K562 (cell line): ENCODE results near the gene LHPP. TPM values are rescaled to one million over a fixed set of nuclear protein-coding genes. Genes with fewer than 3 reads are reported as not detected.

Experiments
- ASH1L ChIP-seq: fragments of 450-650 bp; IDR thresholded peaks from 2 replicates; pipeline ENCODE4 v1.6.1; 2018; ENCODE audit warnings: borderline replicate concordance, mild to moderate bottlenecking, low read depth; ENCODE audit not compliant: partially characterized antibody
- JUN ChIP-seq, 2 experiments: sonication (generic) in 1 of 2; formaldehyde crosslinking in 1 of 2; IDR thresholded peaks; 2 replicates each; pipeline versions ENCODE4 v1.6.1 to v1.8.0; 2012 to 2022; ENCODE audit warnings: borderline replicate concordance in 2 of 2, mild to moderate bottlenecking in 2 of 2, improper control_type of control experiment in 1 of 2, low read depth in 1 of 2, low read length in 1 of 2, missing genetic modification reagents in 1 of 2
- TFAM ChIP-seq: fragments of 250-450 bp; sonication (Bioruptor Pico); conservative IDR thresholded peaks from 2 replicates; pipeline ENCODE4 v1.5.0; 2021; ENCODE audit warnings: mild to moderate bottlenecking, moderate library complexity
- ZNF584 ChIP-seq: fragments of 200-800 bp; sonication (Bioruptor generic); IDR thresholded peaks from 2 replicates; pipeline ENCODE4 v1.6.1; 2016; ENCODE audit warnings: low read depth, mild to moderate bottlenecking, missing genetic modification characterization, missing compliant biosample characterization
- polyA plus RNA-seq, 8 experiments: library from polyadenylated mRNA; depleted of rRNA in 4 of 8; stranded (reverse) in 5 of 8; unstranded in 3 of 8; fragments of >200 nt; fragmentation: Nextera tagmentation in 2 of 8; fragmentation: Illumina TruSeq in 1 of 8; extraction: Ambion mirVana in 2 of 8; extraction: Trizol in 1 of 8; gene quantifications; 2 replicates each; pipeline versions ENCODE4 v1.2.1 to v1.2.3, GENCODE V29; 2011 to 2014; ENCODE audit warnings: inconsistent platforms in 1 of 8, missing spikeins in 1 of 8
- total RNA-seq, 7 experiments: library from RNA; depleted of rRNA in 6 of 7; stranded (reverse); fragments of >200 nt in 6 of 7; fragmentation: Illumina TruSeq in 2 of 7; extraction: Trizol in 2 of 7; gene quantifications; 2 replicates each; pipeline versions ENCODE4 v1.2.1 to v1.2.3, GENCODE V29; 2011 to 2021; ENCODE audit warnings: low replicate concordance in 1 of 7
- TF ChIP-seq, protein P1 (sequence below): fragments of 250-450 bp; sonication (Bioruptor Pico); IDR thresholded peaks from 2 replicates; pipeline ENCODE4 v1.5.0; 2021
- TF ChIP-seq, protein P2 (sequence below): fragments of 450-650 bp; IDR thresholded peaks from 2 replicates; pipeline ENCODE4 v1.6.1; 2017; ENCODE audit warnings: mild to moderate bottlenecking, moderate library complexity
- TF ChIP-seq, protein P3 (sequence below): fragments of 250-450 bp; sonication (Bioruptor Pico); IDR thresholded peaks from 2 replicates; pipeline ENCODE4 v1.5.0; 2021; ENCODE audit warnings: mild to moderate bottlenecking, borderline replicate concordance

The LHPP gene
- total and polyA plus RNA-seq, 9 of the 15 experiments (the other 6 are each of a cell fraction or from before 2014, with no cell fraction given) = 0.34 to 7.4 (median 3.0) TPM

DNA sequence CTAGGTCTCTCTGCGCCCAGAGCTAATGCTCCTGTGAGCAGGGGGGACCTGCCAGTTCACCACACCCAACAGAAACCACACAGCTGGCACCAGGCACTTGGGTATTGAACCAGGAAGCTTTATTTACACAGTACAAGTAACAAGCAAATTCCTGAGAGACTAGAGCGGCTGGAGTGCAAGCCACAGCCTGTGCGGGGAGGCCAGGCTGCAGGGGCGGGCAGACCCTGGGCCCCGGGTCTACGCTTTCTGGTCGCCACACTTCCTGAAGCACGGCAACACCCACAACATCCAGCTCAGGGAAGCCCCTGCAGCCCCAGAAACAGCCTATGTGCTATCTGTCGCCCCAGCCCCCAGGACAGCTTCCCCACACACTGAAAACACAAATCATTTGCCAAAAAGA is 157.6 kb downstream of the LHPP start (continued):
- TF ChIP-seq, protein P1, sequence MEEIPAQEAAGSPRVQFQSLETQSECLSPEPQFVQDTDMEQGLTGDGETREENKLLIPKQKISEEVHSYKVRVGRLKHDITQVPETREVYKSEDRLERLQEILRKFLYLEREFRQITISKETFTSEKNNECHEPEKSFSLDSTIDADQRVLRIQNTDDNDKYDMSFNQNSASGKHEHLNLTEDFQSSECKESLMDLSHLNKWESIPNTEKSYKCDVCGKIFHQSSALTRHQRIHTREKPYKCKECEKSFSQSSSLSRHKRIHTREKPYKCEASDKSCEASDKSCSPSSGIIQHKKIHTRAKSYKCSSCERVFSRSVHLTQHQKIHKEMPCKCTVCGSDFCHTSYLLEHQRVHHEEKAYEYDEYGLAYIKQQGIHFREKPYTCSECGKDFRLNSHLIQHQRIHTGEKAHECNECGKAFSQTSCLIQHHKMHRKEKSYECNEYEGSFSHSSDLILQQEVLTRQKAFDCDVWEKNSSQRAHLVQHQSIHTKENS (CRISPR knock-in tag) = no peak
- TF ChIP-seq JUN (IDR thresholded peaks at IDR 0.05; ENCODE audit: borderline replicate concordance, low read depth, low read length) = no peak
- no peak for TF ChIP-seq JUN (CRISPR knock-in tag; IDR thresholded peaks at IDR 0.05; ENCODE audit: borderline replicate concordance)
- no peak for TF ChIP-seq ASH1L
- no peak for TF ChIP-seq TFAM
- TF ChIP-seq ZNF584 = no peak
- TF ChIP-seq, protein P2, sequence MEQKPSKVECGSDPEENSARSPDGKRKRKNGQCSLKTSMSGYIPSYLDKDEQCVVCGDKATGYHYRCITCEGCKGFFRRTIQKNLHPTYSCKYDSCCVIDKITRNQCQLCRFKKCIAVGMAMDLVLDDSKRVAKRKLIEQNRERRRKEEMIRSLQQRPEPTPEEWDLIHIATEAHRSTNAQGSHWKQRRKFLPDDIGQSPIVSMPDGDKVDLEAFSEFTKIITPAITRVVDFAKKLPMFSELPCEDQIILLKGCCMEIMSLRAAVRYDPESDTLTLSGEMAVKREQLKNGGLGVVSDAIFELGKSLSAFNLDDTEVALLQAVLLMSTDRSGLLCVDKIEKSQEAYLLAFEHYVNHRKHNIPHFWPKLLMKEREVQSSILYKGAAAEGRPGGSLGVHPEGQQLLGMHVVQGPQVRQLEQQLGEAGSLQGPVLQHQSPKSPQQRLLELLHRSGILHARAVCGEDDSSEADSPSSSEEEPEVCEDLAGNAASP = no peak
- TF ChIP-seq, protein P3, sequence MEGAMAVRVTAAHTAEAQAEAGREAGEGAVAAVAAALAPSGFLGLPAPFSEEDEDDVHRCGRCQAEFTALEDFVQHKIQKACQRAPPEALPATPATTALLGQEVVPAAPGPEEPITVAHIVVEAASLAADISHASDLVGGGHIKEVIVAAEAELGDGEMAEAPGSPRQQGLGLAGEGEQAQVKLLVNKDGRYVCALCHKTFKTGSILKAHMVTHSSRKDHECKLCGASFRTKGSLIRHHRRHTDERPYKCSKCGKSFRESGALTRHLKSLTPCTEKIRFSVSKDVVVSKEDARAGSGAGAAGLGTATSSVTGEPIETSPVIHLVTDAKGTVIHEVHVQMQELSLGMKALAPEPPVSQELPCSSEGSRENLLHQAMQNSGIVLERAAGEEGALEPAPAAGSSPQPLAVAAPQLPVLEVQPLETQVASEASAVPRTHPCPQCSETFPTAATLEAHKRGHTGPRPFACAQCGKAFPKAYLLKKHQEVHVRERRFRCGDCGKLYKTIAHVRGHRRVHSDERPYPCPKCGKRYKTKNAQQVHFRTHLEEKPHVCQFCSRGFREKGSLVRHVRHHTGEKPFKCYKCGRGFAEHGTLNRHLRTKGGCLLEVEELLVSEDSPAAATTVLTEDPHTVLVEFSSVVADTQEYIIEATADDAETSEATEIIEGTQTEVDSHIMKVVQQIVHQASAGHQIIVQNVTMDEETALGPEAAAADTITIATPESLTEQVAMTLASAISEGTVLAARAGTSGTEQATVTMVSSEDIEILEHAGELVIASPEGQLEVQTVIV (CRISPR knock-in tag) = no peak
